Measurements from ENCODE around the gene HES5.

GRCh38 chr1:2506007-2506860 lies 23.8 kb downstream of the HES5 start:
- TF ChIP-seq, protein P1, sequence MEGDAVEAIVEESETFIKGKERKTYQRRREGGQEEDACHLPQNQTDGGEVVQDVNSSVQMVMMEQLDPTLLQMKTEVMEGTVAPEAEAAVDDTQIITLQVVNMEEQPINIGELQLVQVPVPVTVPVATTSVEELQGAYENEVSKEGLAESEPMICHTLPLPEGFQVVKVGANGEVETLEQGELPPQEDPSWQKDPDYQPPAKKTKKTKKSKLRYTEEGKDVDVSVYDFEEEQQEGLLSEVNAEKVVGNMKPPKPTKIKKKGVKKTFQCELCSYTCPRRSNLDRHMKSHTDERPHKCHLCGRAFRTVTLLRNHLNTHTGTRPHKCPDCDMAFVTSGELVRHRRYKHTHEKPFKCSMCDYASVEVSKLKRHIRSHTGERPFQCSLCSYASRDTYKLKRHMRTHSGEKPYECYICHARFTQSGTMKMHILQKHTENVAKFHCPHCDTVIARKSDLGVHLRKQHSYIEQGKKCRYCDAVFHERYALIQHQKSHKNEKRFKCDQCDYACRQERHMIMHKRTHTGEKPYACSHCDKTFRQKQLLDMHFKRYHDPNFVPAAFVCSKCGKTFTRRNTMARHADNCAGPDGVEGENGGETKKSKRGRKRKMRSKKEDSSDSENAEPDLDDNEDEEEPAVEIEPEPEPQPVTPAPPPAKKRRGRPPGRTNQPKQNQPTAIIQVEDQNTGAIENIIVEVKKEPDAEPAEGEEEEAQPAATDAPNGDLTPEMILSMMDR (conservative IDR thresholded peaks at IDR 0.05; ENCODE audit: low read length), result no peak
- TF ChIP-seq EZH2phosphoT487 (IDR thresholded peaks at IDR 0.05; ENCODE audit: borderline replicate concordance, low read depth, low read length), result no peak
